ENCODE results near the gene ST6GAL1. TPM values are rescaled to one million over a fixed set of nuclear protein-coding genes. Genes with fewer than 3 reads are reported as not detected.

Gene ST6GAL1
- total and polyA plus RNA-seq, 12 donors, result 19.5 to 94.7 (median 65.8) TPM

DNA sequence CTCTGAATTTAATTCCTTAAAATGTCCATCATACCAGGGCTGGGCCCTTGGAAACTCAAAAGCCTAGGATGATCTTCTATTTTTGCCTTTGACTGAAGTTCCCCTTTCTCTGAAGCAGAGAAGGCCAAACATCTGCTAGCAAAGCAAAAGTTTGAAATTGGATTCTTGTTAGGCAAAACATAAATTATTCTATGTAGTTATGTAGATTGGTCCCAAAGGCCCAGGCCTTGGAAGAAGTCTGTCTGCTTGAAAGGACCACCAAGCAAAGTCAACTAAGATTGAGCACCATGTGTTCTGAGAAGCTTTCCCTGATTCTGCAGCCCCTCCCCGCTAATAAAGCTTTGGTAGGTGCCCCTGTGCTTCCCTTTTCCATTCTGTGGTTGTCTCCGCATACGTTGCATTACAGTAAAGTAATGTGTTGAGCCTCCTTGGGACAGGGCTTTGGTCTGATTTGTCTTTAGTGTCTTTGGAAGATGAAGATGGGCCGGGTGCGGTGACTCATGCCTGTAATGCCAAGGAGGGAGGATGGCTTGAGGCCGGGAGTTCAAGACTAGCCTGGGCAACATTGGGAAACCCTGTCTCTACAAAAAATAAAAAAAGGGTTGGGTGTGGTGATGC lies 152.5 kb downstream of the ST6GAL1 start:
- Histone ChIP-seq H3K4me1 (peaks cover 0 to 20% (median 5%) of the 10 kb centered on the region in 9 donors), H3K4me3 (no peak overlapping the region), H3K9me3 (peaks cover 0 to 22% (median 13%) of the 10 kb centered on the region in 11 donors), H3K27ac (no peak overlapping the region), H3K36me3 (peaks cover 0 to 14% (median 3%) of the 10 kb centered on the region in 9 donors), H3K27me3 (no peaks in the 10 kb centered on the region)
- ATAC-seq (no peak), DNase-seq (no peak)
- TF ChIP-seq, protein P1, sequence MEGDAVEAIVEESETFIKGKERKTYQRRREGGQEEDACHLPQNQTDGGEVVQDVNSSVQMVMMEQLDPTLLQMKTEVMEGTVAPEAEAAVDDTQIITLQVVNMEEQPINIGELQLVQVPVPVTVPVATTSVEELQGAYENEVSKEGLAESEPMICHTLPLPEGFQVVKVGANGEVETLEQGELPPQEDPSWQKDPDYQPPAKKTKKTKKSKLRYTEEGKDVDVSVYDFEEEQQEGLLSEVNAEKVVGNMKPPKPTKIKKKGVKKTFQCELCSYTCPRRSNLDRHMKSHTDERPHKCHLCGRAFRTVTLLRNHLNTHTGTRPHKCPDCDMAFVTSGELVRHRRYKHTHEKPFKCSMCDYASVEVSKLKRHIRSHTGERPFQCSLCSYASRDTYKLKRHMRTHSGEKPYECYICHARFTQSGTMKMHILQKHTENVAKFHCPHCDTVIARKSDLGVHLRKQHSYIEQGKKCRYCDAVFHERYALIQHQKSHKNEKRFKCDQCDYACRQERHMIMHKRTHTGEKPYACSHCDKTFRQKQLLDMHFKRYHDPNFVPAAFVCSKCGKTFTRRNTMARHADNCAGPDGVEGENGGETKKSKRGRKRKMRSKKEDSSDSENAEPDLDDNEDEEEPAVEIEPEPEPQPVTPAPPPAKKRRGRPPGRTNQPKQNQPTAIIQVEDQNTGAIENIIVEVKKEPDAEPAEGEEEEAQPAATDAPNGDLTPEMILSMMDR (IDR thresholded peaks at IDR 0.05), result no peak
- intact Hi-C loops (cut with DNase I), result loop anchor here in 1 of 10 donors (5.0 kb wide), 1 partner anchor 1401 kb away; no protein-coding TSS in a partner anchor
- 94 to 95% methylated on average over 6 of the region's 6 CpGs for WGBS, 2 donors

DNA sequence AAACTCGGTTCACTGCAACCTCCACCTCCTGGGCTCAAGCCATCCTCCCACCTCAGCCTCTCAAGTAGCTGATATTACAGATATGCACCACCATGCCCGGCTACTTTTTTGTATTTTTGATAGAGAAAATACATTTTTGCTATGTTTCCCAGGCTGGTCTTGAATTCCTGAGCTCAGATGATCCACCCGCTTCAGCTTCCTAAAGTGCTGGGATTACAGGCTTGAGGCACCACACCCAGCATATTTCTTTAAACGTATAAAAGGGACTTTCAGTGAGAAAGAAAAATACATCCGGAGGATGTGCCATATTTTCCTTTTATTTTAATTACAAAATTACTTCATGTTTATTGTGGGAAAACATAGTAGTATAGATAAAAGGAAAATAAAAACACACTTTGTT lies 153.8 kb downstream of the ST6GAL1 start:
- ATAC-seq (no peak), DNase-seq (no peak)
- TF ChIP-seq, protein P1 (IDR thresholded peaks at IDR 0.05), result no peak
- H3K27me3 ChIP-seq, result no peaks in the 10 kb centered on the region
- peaks cover 0 to under 1% (median 0%) of the 10 kb centered on the region in 9 donors for H3K36me3 ChIP-seq
- H3K4me3 ChIP-seq, result no peak overlapping the region
- WGBS, 2 donors, result 59 to 61% methylated on average over 5 of the region's 5 CpGs
- peaks cover 0 to 20% (median 5%) of the 10 kb centered on the region in 9 donors for H3K4me1 ChIP-seq
- intact Hi-C loops (cut with DNase I), result loop anchor here in 1 of 10 donors (5.0 kb wide), 1 partner anchor 1402 kb away; no protein-coding TSS in a partner anchor
- H3K27ac ChIP-seq, result no peak overlapping the region
- H3K9me3 ChIP-seq, result peaks cover 0 to 32% (median 19%) of the 10 kb centered on the region in 11 donors

DNA sequence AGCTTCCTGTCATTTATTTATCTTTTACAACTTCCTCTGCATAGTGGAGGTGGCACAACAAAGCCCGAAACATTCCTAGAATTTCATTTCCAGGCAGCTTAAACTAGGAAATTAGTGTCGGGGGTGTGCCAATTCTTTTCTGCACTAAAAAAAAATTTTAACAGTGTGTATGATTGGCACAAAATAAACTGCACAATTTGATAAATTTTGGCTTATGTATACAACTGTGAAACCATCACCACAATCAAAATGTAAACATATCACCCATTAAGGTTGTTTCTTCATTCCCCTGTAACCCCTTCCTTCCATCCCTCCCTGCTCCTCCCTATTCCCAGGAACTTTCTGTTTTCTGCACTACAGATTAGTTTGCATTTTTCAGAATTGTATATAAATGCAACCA lies 154.3 kb downstream of the ST6GAL1 start:
- H3K27ac ChIP-seq, result peak overlapping the region in 1 of 10 donors; percentile 6
- TF ChIP-seq, protein P1 (IDR thresholded peaks at IDR 0.05), result no peak
- intact Hi-C loops (cut with DNase I), result loop anchor here in 1 of 10 donors (5.0 kb wide), 1 partner anchor 1402 kb away; no protein-coding TSS in a partner anchor
- peaks cover 0 to 37% (median 19%) of the 10 kb centered on the region in 11 donors for H3K9me3 ChIP-seq
- no peaks in the 10 kb centered on the region for H3K36me3 ChIP-seq
- H3K27me3 ChIP-seq, result no peaks in the 10 kb centered on the region
- DNase-seq (no peak), ATAC-seq (no peak)
- 45 to 70% methylated on average over 2 of the region's 2 CpGs for WGBS, 2 donors
- H3K4me1 ChIP-seq, result peaks cover 0 to 20% (median 5%) of the 10 kb centered on the region in 9 donors
- no peak overlapping the region for H3K4me3 ChIP-seq

GRCh38 chr3:187085021-187085666 lies 154.8 kb downstream of the ST6GAL1 start:
- Histone ChIP-seq H3K27me3 (no peaks in the 10 kb centered on the region), H3K27ac (peak overlapping the region in 1 of 10 donors; percentile 6), H3K9me3 (peaks cover 0 to 42% (median 19%) of the 10 kb centered on the region in 11 donors), H3K36me3 (no peaks in the 10 kb centered on the region), H3K4me3 (no peak overlapping the region), H3K4me1 (peaks cover 0 to 20% (median 5%) of the 10 kb centered on the region in 9 donors)
- WGBS, 2 donors, result 65 to 71% methylated on average over 5 of the region's 5 CpGs
- no peak for DNase-seq
- TF ChIP-seq, protein P1 (IDR thresholded peaks at IDR 0.05), result no peak
- intact Hi-C loops (cut with DNase I), result no loop called here
- ATAC-seq, result peak in 3 of 8 donors; percentile 46 to 52 (median 50)

Data from heart right ventricle (tissue), 16 donors.